HG02798 (cell line): ENCODE results near the gene ABCC1.

Experiments
- ATAC-seq: cut with Tn5 transposase; IDR thresholded peaks from one replicate; pipeline ENCODE4 v1.9.1; 2021; ENCODE audit warnings: mild to moderate bottlenecking; ENCODE audit not compliant: unreplicated experiment, poor library complexity

Gene ABCC1

GRCh38 chr16:15986261-15986660 is 36.8 kb downstream of the ABCC1 start:
- ATAC-seq = no peak

DNA sequence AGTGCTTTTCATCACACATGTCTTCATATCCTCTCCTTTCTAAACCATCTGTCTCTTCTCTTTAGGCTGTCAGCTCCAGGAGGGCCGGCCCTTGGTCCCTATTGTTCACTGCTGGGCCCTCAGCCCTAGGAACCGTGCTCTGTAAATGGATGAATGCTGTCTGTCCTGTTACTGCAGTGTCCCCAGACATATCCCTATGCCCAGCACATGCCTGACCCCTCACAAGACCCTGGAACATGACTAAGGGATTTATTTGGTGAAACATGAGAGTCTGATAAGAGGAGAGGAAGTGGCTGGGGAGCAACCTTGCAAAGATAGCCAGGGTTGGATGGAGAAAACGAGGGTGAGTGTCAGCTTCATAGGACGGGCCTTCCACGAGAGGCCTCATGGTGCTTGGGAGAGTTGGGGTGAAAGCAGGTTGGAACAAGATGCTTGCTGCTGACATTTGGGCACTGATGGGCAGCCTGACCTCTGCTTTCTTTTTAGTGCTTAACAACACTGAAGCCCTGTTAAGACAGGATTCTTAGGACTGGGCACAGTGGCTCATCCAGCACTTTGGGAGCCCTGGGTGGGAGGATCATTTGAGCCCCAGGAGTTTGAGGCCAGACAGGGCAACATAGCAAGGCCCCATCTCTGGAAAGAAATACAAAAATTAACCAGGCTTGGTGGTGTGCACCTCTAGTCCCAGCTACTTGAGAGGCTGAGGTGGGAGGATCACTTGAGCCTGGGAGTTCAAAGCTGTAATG is 39.0 kb downstream of the ABCC1 start:
- no peak for ATAC-seq

DNA sequence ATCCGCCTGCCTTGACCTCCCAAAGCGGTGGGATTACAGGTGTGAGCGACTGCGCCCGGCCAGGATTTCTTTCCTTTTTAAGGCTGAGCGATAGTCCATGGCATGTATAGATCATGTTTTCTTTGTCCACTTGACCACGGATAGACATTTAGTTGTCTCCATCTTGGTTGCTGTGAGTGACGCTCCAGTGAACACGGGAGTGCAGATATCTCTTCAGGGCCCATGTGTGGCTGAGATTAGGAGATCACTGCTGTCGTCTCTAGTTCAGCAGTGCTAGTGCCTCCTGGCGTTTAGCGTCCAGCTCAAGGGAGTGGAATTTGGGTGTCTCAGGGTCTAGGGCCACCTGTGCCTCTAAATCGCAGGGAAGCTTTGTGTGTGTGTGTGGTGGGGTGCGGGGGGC is 41.5 kb downstream of the ABCC1 start:
- no peak for ATAC-seq

DNA sequence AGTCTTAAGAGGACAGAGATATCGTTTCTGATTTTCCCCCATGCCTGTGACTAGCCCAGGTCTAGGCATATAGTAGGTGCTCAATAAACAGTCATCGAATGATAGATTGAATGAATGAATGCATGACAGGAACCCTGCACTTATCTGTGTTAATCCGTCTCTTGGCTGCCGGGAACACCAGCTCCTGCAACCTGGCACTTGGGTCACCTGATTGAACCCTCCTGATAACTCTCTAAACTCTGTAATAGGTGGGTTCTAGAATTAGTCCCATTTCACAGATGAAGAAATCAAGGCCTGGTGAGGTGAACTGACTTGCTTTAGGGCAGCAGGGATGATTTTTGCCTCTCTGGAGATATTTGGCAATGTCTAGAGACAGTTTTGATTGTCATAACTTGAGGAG is 43.7 kb downstream of the ABCC1 start:
- ATAC-seq = no peak

GRCh38 chr16:15993541-15993940 is 44.1 kb downstream of the ABCC1 start:
- ATAC-seq = no peak

DNA sequence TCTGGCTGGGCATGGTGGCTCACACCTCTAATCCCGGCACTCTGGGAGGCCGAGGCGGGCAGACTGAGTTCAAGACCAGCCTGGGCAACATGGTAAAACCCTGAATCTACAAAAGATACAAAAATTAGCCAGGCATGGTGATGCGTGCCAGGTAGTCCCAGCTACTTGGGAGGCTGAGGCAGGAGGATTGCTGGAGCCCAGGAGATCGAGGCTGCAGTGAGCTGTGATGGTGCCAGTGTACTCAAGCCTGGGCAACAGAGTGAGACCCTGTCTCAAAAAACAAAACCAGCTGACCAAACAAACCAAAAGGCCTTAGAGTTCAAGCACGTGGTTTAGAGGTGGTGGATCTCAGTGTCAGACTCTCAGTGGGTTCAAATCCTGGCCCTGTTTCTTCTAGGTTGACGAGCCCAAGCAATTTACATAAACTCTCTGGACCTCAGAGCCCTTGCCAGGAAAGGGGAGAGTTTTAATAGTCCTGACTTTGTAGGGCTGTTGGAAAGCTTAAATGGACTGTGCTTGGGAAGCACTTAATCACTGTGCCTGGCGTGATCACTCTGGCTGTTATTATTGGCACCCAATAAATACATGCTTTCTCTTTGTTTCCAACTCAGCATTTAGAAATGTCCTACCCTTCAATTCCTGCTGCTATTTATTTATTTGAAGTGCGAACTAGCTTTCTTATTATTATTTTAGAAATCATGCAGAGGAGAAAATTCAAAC is 44.7 kb downstream of the ABCC1 start:
- no peak for ATAC-seq

DNA sequence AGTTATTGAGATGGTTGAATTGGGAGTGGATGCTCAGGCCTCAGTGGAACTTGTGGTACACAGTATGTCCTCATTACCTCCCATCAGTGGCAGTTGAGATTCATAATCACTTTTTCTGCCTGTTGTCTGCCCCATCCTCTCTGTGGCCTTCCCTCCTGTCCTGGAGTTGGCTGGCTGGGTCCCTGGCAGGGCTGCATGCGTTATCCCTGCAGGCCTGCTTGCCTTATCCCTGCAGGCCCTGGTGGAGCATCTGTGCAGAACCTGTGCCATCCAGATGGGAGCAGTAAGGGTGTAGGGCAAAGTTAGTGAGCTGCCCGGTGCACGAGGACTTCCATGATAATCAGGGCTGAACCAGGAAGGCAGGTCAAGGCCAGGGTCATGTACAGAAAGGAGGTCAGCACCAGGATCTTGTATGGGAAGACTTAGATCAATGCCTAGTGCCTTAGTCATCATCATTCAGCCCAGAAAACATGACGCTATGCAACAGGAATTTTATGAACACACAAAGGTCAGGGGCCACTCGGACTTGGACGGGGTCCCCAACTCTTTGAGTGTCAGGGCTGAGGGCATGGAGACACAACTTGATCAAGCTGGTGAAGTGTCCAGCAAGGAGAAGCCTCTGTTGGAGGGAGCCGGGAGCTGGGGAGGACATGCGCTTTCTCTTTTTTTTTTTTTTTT is 47.2 kb downstream of the ABCC1 start:
- no peak for ATAC-seq

DNA sequence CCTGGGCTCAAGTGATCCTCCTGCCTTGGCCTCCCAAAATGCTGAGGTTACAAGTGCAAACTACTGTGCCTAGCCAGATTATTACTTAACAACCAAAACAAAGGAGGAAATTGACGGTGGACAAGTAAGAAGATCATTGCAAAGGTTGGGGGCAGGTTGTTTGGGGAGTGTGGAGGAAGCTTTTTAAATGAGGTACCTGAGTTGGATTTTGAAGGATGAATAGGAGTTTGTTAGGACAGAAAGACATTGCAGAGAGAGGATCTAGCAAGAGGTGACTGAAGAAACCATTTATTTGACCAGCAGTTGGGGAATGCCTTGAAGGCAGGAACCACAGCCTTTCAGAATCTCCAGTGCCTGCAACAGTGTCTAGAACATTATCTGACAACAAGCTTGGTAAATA is 51.3 kb downstream of the ABCC1 start:
- ATAC-seq = no peak

DNA sequence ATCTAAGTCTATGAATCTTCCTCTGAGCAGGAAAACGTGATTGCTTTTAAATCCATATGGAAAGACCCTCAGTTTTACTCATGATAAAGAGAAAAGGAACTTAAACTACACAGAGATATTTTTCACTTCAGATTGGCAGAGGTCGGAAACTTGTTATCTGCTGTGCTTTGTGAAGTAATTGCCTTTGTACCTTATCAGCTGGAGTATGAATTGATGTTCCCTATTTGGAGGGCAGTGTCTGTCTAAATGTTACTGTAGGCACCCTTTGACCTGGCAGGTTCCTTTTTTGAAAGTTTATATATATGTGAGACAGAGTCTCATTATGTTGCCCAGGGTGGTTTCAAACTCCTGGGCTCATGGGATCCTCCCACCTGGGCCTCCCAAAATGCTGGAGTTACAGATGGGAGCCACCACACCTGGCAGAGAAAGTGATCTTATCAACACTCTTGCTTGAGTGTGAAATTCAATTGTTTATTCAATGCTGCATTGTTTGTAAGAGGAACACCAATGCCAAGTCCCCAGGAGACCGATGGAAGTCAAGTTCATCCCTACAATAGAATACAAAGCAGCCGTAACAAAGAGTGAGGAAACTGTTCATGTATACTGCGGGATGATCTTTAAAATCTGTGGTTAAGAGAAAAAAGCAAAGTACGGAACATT is 52.3 kb downstream of the ABCC1 start:
- ATAC-seq = no peak

DNA sequence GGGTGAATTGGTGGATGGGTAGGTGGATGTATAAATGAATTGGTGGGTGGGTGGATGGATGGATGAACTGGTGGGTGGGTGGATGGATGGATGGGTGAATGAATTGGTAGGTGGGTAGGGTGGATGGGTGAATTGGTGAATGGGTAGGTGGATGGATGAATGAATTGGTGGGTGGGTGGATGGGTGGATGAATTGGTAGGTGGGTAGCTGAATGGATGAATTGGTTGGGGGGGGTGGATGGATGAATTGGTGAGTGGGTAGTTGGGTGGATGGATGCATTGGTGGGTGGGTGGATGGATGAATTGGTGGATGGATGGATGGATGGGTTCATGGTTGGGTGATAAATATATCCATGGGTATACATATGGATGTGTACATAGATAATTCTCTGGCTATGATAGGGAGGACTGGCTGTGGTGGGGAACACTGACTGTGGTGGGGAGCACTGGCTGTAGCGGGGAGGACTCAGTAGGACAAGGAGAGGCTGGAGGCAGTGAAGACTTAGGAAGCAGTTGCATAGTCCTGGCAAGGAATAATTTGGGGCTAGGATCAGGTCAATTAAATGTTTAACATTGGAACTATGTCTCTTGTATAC is 54.4 kb downstream of the ABCC1 start:
- ATAC-seq = no peak

DNA sequence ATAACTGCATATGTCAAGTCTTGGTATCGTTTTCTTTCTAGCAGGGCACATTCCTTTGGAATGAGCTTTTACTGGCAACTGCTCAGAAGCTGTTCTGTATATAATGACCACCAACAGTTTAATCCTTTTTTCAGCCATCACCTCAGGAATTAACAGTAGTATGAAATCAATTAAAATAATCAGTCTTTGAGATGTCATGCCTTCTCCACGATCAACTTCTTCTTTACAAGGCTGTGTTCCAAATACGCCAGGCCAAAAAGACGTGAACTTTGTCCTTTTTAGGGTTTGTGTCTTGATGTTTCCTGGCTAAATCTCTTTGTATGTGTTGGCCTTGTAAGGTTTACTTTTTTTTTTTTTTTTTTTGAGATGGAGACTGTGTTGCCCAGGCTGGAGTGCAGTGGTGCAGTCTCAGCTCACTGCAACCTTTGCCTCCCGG is 54.9 kb downstream of the ABCC1 start:
- no peak for ATAC-seq

DNA sequence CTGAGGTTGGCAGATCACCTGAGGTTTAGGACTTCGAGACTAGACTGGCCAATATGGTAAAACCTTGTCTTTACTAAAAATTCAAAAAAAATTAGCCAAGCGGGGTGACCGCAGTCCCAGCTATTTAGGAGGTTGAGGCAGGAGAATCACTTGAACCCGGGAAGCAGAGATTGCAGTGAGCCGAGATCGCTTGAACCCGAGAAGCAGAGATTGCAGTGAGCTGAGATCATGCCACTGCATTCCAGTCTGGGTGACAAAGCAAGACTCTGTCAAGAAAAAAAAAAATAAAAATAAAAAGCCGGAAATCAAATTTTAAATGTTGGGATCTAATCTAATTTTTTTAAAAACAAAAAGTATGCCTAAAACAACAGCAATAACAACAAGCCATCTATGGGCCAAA is 56.3 kb downstream of the ABCC1 start:
- ATAC-seq = no peak

DNA sequence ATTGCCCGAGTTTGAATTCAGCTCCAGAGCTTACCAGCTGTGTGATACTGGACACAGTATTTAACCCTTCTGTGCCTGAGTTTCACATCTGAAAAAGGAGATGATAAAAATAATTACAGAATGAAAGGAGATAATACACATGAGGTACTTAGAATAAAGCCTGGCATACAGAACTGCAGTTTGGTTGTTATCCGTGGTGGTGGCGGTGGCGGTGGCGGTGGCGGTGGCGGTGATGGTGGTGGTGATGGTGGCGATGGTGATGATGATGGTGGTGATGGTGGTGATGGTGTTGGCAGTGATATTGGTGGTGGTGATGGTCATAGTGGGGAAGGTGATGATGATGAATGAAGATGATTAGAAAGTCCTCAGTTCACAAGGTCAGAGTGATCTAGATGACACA is 57.2 kb downstream of the ABCC1 start:
- ATAC-seq = no peak

DNA sequence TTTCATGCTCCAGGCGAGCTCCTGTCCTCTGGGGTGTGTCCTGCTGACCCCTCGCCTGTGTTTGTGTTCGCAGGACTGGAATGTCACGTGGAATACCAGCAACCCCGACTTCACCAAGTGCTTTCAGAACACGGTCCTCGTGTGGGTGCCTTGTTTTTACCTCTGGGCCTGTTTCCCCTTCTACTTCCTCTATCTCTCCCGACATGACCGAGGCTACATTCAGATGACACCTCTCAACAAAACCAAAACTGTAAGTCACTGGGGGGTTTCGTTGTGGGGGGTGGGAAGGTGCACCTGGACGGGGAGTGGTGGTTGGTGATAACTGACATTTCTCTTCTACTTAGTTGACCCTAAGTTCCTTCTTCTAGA is 58.3 kb downstream of the ABCC1 start:
- ATAC-seq = peak; percentile 77

DNA sequence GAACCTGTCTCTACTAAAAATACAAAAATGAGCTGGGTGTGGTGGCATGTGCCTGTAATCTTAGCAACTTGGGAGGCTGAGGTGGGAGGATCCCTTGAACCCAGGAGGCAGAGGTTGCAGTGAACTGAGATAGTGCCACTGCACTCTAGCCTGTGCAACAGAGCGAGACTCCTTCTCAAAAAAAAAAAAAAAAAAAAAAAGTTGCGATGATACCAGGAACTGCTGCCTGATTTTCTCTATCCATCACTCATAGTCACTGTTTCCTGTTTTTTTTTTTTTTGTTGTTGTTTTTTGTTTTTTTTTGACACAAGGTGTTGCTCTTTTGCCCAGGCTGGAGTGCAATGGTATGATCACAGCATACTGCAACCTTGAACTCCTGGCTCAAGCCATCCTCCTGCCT is 59.2 kb downstream of the ABCC1 start:
- no peak for ATAC-seq

GRCh38 chr16:16009401-16009800 is 60.0 kb downstream of the ABCC1 start:
- no peak for ATAC-seq

- no peak for ATAC-seq
These were observed 60.8 kb downstream of the ABCC1 start for GRCh38 chr16:16010194-16010593.

DNA sequence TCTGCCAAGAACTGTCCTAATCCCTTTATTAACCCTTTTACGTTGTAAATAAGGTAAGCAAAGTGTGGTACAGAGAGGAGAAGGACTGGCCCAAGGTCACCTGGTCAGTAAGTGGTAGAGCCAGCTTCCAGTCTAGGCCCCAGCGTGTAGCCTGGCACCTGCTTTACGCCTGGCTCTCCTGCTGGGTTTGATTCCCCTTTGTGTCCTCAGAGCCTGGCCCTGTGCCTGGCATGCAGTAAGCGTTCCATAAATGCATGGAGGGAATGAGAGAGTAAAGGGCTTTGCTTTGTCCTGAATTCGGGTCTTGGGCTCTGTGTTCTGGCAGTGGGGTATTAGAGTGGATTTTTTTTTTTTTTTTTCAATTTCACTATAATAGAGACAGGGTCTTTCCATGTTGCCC is 62.7 kb downstream of the ABCC1 start:
- ATAC-seq = no peak

- ATAC-seq = no peak
These were observed 64.4 kb downstream of the ABCC1 start for GRCh38 chr16:16013812-16014211.

GRCh38 chr16:16014329-16015224 is 65.2 kb downstream of the ABCC1 start:
- no peak for ATAC-seq
